Smooth muscle cell of the coronary artery (primary cell): ENCODE data around the gene HPS6. TPM values are rescaled to one million over a fixed set of nuclear protein-coding genes. Genes with fewer than 3 reads are reported as not detected.

Experiments
- total RNA-seq: library from RNA; depleted of rRNA; stranded (reverse); fragments of >200 nt; gene quantifications from 2 replicates; pipeline ENCODE4 v1.2.3, GENCODE V29; 2014; ENCODE audit warnings: low replicate concordance

HPS6 gene
- total RNA-seq, result 13.2 and 25.9 TPM in 2 replicates

GRCh38 chr10:102064868-102065560, at the start of gene HPS6:
TSS of gene HPS6 (plus strand) at chr10:102065349. CDS start at chr10:102065475, 126 bp downstream.

GRCh38 chr10:102055647-102056419, 9.3 kb upstream of the HPS6 start, which contains the start of gene ARMH3:
TSS of gene ARMH3 (minus strand) at chr10:102056173. CDS start at chr10:102040114, 16,059 bp downstream.

Other genes with a start within 250 kb of the HPS6 start
- 65.8 and 79.6 TPM in 2 replicates for gene OGA, start 246.9 kb upstream of the HPS6 start, total RNA-seq
- 0.30 and 1.1 TPM in 2 replicates for gene KCNIP2, start 221.5 kb upstream of the HPS6 start, total RNA-seq
- gene ARMH3, start 9.2 kb upstream of the HPS6 start, total RNA-seq, result 6.4 and 7.3 TPM in 2 replicates
- gene LDB1, start 55.0 kb downstream of the HPS6 start, total RNA-seq, result 40.7 and 61.7 TPM in 2 replicates
- gene PPRC1, start 67.7 kb downstream of the HPS6 start, total RNA-seq, result 6.9 and 9.8 TPM in 2 replicates
- gene NOLC1, start 87.0 kb downstream of the HPS6 start, total RNA-seq, result 15.9 and 33.7 TPM in 2 replicates
- 0.15 and 1.5 TPM in 2 replicates for gene ELOVL3, start 160.9 kb downstream of the HPS6 start, total RNA-seq
- 0.38 TPM in 1 of 2 replicates, not detected in the other for gene PITX3, start 176.2 kb downstream of the HPS6 start, total RNA-seq
- 14.7 and 24.4 TPM in 2 replicates for gene GBF1, start 180.2 kb downstream of the HPS6 start, total RNA-seq